DOHH2 (cell line): ENCODE measurements around the gene RPRD1B.

ENCODE experiments used
- CTCF ChIP-seq: fragments of 200-600 bp; sonication (generic); IDR thresholded peaks from one replicate; pipeline ENCODE4 v1.5.1; 2014; ENCODE audit warnings: antibody characterized with exemption, mild to moderate bottlenecking, low read depth, low read length; ENCODE audit not compliant: poor library complexity, severe bottlenecking
- EZH2phosphoT487 ChIP-seq: fragments of 200-600 bp; sonication (generic); IDR thresholded peaks from 2 replicates; pipeline ENCODE4 v1.6.1; 2017; ENCODE audit warnings: borderline replicate concordance, mild to moderate bottlenecking, antibody characterized with exemption, low read length, moderate library complexity, mixed read lengths

- TF ChIP-seq EZH2phosphoT487 (no peak), CTCF (no peak)
These were observed 15.6 kb upstream of the RPRD1B start for GRCh38 chr20:38017959-38018358.
